Measurements from ENCODE around the gene SLAMF7.

- TF ChIP-seq CTCF (conservative IDR thresholded peaks at IDR 0.05), result no peak
- no peak for TF ChIP-seq ZFX (IDR thresholded peaks at IDR 0.05)
Measured at GRCh38 chr1:160742428-160743127, 3.5 kb downstream of the SLAMF7 start.

Measured in C4-2B (cell line).